B cell (primary cell): ENCODE results near the gene IL36RN.

Source experiments
- CTCF ChIP-seq: fragments of 200-600 bp; IDR thresholded peaks from one replicate; pipeline ENCODE4 v1.8.0; 2022; ENCODE audit warnings: antibody characterized with exemption, mild to moderate bottlenecking
- EZH2 ChIP-seq: IDR thresholded peaks from 2 replicates; pipeline ENCODE4 v1.6.1; 2012; ENCODE audit warnings: borderline replicate concordance, low read depth, mild to moderate bottlenecking, moderate library complexity, low read length; ENCODE audit not compliant: insufficient read depth, poor library complexity, severe bottlenecking

- TF ChIP-seq CTCF (no peak), EZH2 (no peak)
These were observed 16.0 kb downstream of the IL36RN start for GRCh38 chr2:113075030-113075429.
